ENCODE measurements around the gene SPAG8.

DNA sequence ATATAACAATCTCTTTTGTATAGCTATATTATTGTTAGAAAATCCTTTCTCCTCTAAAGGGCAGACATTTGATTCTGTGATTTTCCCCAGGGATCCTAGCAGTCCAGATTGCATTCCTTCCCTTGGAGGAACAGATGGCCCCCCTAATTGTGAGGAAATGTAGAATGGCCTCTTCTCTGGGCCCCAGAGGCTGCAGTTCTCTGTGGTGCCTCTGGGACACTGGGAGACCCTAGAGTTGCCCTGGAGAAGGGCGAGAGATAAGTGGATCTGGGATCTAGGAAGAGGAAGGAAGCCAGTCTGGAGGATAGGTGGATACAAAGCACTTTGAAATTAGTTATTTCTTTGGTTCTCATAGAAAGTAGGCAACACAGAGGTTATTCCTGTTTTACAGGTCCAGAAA is 4.6 kb upstream of the SPAG8 start:
- TF ChIP-seq, protein P1, sequence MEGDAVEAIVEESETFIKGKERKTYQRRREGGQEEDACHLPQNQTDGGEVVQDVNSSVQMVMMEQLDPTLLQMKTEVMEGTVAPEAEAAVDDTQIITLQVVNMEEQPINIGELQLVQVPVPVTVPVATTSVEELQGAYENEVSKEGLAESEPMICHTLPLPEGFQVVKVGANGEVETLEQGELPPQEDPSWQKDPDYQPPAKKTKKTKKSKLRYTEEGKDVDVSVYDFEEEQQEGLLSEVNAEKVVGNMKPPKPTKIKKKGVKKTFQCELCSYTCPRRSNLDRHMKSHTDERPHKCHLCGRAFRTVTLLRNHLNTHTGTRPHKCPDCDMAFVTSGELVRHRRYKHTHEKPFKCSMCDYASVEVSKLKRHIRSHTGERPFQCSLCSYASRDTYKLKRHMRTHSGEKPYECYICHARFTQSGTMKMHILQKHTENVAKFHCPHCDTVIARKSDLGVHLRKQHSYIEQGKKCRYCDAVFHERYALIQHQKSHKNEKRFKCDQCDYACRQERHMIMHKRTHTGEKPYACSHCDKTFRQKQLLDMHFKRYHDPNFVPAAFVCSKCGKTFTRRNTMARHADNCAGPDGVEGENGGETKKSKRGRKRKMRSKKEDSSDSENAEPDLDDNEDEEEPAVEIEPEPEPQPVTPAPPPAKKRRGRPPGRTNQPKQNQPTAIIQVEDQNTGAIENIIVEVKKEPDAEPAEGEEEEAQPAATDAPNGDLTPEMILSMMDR (IDR thresholded peaks at IDR 0.05) = no peak
- no peak for TF ChIP-seq POLR2A (IDR thresholded peaks at IDR 0.05)

Measured in right lobe of liver (tissue), 4 donors.